ENCODE data around the gene RPS6KL1. TPM values are rescaled to one million over a fixed set of nuclear protein-coding genes. Genes with fewer than 3 reads are reported as not detected.

The RPS6KL1 gene
- total RNA-seq, 1 experiment from 2014 or later: 9.8 TPM

DNA sequence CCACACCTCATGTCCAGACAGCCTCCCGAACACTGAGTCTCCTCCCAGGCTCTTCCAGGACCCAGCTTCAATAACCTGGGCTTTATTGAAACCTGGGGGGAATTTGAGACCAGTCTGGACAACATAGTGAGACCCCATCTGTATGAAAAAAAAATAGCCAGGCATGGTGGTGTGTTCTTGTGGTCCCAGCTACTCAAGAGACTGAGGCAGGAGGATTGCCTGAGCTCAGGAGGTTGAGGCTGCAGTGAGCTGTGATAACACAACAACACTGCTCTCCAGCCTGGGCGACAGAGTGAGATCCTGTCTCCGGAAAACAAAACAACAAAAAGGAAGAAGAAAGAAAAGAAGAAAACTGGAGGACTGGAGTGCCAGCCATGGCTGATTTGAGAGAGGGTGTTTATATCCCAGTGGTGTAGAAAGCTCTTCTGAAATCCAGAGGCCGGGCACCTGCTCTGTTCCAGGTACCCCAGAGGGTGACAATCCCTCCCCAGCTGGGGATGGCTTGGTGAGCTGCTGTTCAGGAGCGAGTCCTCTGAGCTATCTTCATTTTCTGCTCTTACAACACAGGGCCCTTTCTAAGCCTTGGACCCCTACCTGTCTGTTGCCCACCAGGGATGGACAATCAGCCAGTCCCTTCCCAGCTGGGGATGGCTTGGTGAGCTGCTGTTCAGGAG lies 38.3 kb upstream of the RPS6KL1 start:
- BruUV-seq (replicated peaks): no TSS peak

DNA sequence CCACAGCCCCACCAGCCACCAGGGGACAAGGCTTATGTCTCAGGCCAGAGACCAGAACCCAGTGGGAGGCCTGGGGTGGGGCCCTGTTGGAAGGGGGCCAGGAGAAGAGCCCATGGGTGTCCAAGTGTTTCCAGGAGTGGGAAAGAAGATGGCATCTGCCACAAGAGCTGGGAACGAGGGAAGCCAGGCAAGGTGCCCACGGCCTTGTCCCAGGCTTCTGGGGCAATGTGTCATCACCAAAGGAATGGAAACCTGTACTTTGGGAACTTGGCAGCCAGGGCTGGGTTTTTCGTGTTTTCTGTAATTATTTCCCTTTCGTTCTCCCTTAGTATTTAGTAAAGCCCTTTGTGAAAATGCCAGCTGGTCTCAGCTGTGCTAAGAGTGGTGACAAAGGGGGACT lies 37.7 kb upstream of the RPS6KL1 start:
- no TSS peak for BruUV-seq (replicated peaks)

More for the DNA sequence above, 38.3 kb upstream of the RPS6KL1 start:
- no peaks in the 10 kb centered on the region for H3K9me3 Mint-ChIP-seq (ENCODE audit: unreplicated experiment)
- no peaks in the 10 kb centered on the region for H3K36me3 Mint-ChIP-seq (ENCODE audit: insufficient read depth, unreplicated experiment)
- H3K4me3 Mint-ChIP-seq (ENCODE audit: unreplicated experiment): no peak overlapping the region
- Histone ChIP-seq H3K36me3 (ENCODE audit: control insufficient read depth, insufficient read depth, low read length) (no peaks in the 10 kb centered on the region), H3K4me3 (ENCODE audit: low read depth, low read length) (no peak overlapping the region), H3K27me3 (replicated peaks; ENCODE audit: control insufficient read depth, insufficient read depth, low read length) (no peaks in the 10 kb centered on the region), H3K9me3 (no peaks in the 10 kb centered on the region), H3K4me1 (peaks cover 6% of the 10 kb centered on the region; the same call in 1 of the 2 replicates)
- H3K4me1 Mint-ChIP-seq (ENCODE audit: low read depth, unreplicated experiment): peaks cover 5% of the 10 kb centered on the region
- intact Hi-C loops (cut with micrococcal nuclease; ENCODE audit: unreplicated experiment): no loop called here
- CTCF ChIA-PET: no interaction called here
- no peak overlapping the region for H3K27ac Mint-ChIP-seq (ENCODE audit: unreplicated experiment)
- H3K27me3 Mint-ChIP-seq (ENCODE audit: insufficient read depth, unreplicated experiment): no peaks in the 10 kb centered on the region
- POLR2A ChIA-PET: no interaction called here
- TF ChIP-seq, protein P1, sequence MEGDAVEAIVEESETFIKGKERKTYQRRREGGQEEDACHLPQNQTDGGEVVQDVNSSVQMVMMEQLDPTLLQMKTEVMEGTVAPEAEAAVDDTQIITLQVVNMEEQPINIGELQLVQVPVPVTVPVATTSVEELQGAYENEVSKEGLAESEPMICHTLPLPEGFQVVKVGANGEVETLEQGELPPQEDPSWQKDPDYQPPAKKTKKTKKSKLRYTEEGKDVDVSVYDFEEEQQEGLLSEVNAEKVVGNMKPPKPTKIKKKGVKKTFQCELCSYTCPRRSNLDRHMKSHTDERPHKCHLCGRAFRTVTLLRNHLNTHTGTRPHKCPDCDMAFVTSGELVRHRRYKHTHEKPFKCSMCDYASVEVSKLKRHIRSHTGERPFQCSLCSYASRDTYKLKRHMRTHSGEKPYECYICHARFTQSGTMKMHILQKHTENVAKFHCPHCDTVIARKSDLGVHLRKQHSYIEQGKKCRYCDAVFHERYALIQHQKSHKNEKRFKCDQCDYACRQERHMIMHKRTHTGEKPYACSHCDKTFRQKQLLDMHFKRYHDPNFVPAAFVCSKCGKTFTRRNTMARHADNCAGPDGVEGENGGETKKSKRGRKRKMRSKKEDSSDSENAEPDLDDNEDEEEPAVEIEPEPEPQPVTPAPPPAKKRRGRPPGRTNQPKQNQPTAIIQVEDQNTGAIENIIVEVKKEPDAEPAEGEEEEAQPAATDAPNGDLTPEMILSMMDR (IDR thresholded peaks at IDR 0.05; ENCODE audit: insufficient read depth in 1 of 2, low read depth in 1 of 2, low read length in 1 of 2, severe bottlenecking in 1 of 2, unreplicated experiment in 1 of 2): no peak
- DNase-seq: no peak

DNA sequence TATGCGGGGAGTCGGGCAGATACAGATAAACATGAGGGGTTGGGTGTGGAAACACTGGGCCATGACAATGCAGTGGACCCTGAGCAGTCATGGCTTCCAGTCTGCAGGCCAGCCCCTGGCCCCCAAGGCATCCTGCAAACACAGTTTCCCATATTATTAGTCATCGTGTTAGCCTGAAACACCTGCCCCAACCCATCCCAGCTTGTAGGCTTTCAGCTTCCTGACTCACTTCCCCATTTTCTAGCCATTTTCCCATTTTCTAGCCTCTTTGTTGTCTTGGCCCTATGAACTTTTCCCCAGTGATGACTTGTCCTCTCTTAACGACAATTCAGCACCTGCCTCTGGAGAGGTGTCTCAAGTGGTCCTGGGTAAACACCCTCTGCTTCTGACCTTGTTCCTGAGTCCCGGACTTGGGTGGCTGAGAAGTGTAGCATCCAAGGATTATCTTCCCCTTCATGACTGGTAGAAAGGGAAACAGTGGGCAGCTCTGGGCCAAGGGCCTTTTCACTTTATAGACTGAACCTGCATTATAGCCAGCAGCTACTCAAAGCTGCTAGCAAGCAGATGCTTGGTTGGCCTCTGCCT lies 36.6 kb upstream of the RPS6KL1 start:
- Mint-ChIP-seq H3K9me3 (ENCODE audit: unreplicated experiment) (no peaks in the 10 kb centered on the region), H3K36me3 (ENCODE audit: insufficient read depth, unreplicated experiment) (no peaks in the 10 kb centered on the region), H3K27ac (ENCODE audit: unreplicated experiment) (no peak overlapping the region), H3K4me3 (ENCODE audit: unreplicated experiment) (no peak overlapping the region), H3K4me1 (ENCODE audit: low read depth, unreplicated experiment) (peaks cover 8% of the 10 kb centered on the region), H3K27me3 (ENCODE audit: insufficient read depth, unreplicated experiment) (no peaks in the 10 kb centered on the region)
- intact Hi-C loops (cut with micrococcal nuclease; ENCODE audit: unreplicated experiment): no loop called here
- no peaks in the 10 kb centered on the region for H3K9me3 ChIP-seq
- TF ChIP-seq, protein P1 (IDR thresholded peaks at IDR 0.05; ENCODE audit: insufficient read depth in 1 of 2, low read depth in 1 of 2, low read length in 1 of 2, severe bottlenecking in 1 of 2, unreplicated experiment in 1 of 2): no peak
- BruUV-seq (replicated peaks): no TSS peak
- H3K36me3 ChIP-seq (ENCODE audit: control insufficient read depth, insufficient read depth, low read length): no peaks in the 10 kb centered on the region
- no peak for DNase-seq
- no peak overlapping the region for H3K4me3 ChIP-seq (ENCODE audit: low read depth, low read length)
- H3K4me1 ChIP-seq: peaks cover 15% of the 10 kb centered on the region; the same call in 1 of the 2 replicates
- no peaks in the 10 kb centered on the region for H3K27me3 ChIP-seq (replicated peaks; ENCODE audit: control insufficient read depth, insufficient read depth, low read length)
- ChIA-PET POLR2A (no interaction called here), CTCF (no interaction called here)

More for the DNA sequence above, 37.7 kb upstream of the RPS6KL1 start:
- no peak for DNase-seq
- TF ChIP-seq, protein P1 (IDR thresholded peaks at IDR 0.05; ENCODE audit: insufficient read depth in 1 of 2, low read depth in 1 of 2, low read length in 1 of 2, severe bottlenecking in 1 of 2, unreplicated experiment in 1 of 2): no peak
- no peaks in the 10 kb centered on the region for H3K27me3 Mint-ChIP-seq (ENCODE audit: insufficient read depth, unreplicated experiment)
- Histone ChIP-seq H3K27me3 (replicated peaks; ENCODE audit: control insufficient read depth, insufficient read depth, low read length) (no peaks in the 10 kb centered on the region), H3K4me3 (ENCODE audit: low read depth, low read length) (no peak overlapping the region), H3K4me1 (peaks cover 12% of the 10 kb centered on the region; the same call in 1 of the 2 replicates), H3K9me3 (no peaks in the 10 kb centered on the region), H3K36me3 (ENCODE audit: control insufficient read depth, insufficient read depth, low read length) (no peaks in the 10 kb centered on the region)
- peaks cover 8% of the 10 kb centered on the region for H3K4me1 Mint-ChIP-seq (ENCODE audit: low read depth, unreplicated experiment)
- H3K36me3 Mint-ChIP-seq (ENCODE audit: insufficient read depth, unreplicated experiment): no peaks in the 10 kb centered on the region
- intact Hi-C loops (cut with micrococcal nuclease; ENCODE audit: unreplicated experiment): no loop called here
- ChIA-PET POLR2A (no interaction called here), CTCF (no interaction called here)
- H3K27ac Mint-ChIP-seq (ENCODE audit: unreplicated experiment): no peak overlapping the region
- H3K4me3 Mint-ChIP-seq (ENCODE audit: unreplicated experiment): no peak overlapping the region
- H3K9me3 Mint-ChIP-seq (ENCODE audit: unreplicated experiment): no peaks in the 10 kb centered on the region
